ENCODE data around the gene SLC43A2. TPM values are rescaled to one million over a fixed set of nuclear protein-coding genes. Genes with fewer than 3 reads are reported as not detected.
"Not testable (repeated sequence)": the region's sequence is repeated elsewhere in the genome, so short reads cannot be mapped to it uniquely, and the experiment has no call there.

Gene SLC43A2
- total RNA-seq, result 27.0 TPM

- DNase-seq (ENCODE audit: low spot score), result peak; percentile 82
Measured at GRCh38 chr17:1627982-1628855, at the start of gene SLC43A2. Gene SLC43A2, minus strand, starts transcription at chr17:1628834. Its CDS starts 960 bp downstream, at chr17:1627874.

GRCh38 chr17:1676401-1676800, 47.8 kb upstream of the SLC43A2 start:
- no peak for DNase-seq (ENCODE audit: low spot score)

- no peak for DNase-seq (ENCODE audit: low spot score)
Measured at GRCh38 chr17:1673041-1673785, 44.6 kb upstream of the SLC43A2 start.

- DNase-seq (ENCODE audit: low spot score), result not testable (repeated sequence)
Measured at GRCh38 chr17:1663934-1664333, 35.3 kb upstream of the SLC43A2 start.

GRCh38 chr17:1661045-1661444, 32.4 kb upstream of the SLC43A2 start:
- DNase-seq (ENCODE audit: low spot score), result no peak

DNA sequence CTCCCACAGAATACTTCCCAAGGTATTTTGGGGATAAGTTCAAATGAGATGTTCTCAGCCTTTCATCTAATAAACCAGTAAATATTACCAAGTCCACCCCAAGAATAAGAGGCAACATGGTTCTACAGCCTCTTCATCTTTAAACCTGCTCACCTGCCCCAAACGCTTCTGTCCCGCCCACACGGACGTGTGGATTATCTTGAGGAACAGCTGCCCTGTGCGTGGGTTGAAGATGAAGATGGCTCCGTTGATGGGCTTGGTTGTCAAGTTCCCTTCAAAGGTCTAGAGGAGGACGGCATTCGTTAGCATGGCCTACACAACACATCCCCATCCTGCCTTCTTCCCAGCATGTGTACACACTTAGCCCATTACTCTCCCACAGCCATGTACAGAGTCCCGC, 29.5 kb upstream of the SLC43A2 start:
- DNase-seq (ENCODE audit: low spot score), result no peak

DNA sequence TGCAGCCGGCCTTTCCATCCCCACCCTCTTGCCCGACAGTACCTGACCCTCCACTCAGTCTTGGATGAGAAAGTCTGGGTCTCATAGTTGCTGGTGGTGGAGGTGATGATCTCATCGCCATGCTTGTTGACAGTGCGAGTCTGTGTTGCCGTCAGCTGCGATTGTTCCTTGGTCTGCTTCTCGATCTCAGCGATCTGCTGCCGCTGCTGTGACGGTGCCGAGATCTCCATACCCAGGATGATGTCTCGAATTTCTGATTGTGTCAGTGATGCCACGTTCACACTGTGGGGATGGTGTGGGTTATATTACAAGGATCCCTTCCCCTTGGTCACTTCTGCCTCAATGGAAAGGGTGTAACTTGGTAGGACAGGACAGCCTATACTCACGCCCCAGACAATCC, 25.1 kb upstream of the SLC43A2 start:
- no peak for DNase-seq (ENCODE audit: low spot score)

GRCh38 chr17:1652794-1653193, 24.2 kb upstream of the SLC43A2 start:
- not testable (repeated sequence) for DNase-seq (ENCODE audit: low spot score)

- no peak for DNase-seq (ENCODE audit: low spot score)
Measured at GRCh38 chr17:1651559-1651844, 22.9 kb upstream of the SLC43A2 start.

DNA sequence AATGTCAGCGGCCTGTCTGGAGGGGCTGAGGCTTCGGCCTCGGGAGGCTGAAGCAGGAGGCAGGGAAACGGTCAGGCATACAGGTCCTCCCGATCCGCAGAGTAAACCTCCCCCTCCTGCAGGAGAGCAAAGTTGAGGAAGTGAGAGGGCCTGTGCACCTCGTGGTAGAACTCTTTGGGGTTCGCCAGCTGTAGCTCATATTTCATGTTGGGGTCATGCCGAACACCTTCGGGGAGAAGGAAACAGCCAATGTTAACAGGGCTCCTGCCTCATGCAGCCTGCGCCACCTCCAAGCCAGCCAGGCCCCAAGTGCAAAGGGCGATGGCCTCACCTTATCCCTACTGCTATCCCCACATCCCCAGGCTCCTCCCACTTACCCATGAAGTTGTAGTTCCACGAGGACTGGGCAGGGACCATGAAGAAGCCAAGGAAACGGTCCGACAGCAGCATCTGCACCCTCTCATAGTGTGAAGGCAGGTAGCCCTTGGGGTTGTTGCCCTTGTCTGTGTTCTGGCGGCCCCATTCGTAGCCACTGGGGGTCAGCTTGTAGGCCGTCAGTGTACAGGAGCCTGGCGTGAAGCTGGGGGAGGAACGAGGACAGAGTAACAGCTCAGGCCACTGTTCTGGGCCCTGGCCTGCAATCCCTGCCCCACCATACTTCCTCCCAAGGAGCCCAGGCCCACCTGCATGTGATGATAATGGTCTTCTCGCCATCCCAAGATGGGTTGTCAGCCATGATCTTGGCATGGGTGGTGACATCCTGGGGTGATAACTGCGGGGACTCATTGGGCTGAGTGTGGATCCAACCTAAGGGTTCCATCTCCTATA, 22.3 kb upstream of the SLC43A2 start:
- no peak for DNase-seq (ENCODE audit: low spot score)

GRCh38 chr17:1649844-1650501, 21.3 kb upstream of the SLC43A2 start, which contains the start of gene RILP:
Gene RILP, minus strand, starts transcription at chr17:1649866. Its CDS starts 62 bp downstream, at chr17:1649804.
- peak; percentile 73 for DNase-seq (ENCODE audit: low spot score)

DNA sequence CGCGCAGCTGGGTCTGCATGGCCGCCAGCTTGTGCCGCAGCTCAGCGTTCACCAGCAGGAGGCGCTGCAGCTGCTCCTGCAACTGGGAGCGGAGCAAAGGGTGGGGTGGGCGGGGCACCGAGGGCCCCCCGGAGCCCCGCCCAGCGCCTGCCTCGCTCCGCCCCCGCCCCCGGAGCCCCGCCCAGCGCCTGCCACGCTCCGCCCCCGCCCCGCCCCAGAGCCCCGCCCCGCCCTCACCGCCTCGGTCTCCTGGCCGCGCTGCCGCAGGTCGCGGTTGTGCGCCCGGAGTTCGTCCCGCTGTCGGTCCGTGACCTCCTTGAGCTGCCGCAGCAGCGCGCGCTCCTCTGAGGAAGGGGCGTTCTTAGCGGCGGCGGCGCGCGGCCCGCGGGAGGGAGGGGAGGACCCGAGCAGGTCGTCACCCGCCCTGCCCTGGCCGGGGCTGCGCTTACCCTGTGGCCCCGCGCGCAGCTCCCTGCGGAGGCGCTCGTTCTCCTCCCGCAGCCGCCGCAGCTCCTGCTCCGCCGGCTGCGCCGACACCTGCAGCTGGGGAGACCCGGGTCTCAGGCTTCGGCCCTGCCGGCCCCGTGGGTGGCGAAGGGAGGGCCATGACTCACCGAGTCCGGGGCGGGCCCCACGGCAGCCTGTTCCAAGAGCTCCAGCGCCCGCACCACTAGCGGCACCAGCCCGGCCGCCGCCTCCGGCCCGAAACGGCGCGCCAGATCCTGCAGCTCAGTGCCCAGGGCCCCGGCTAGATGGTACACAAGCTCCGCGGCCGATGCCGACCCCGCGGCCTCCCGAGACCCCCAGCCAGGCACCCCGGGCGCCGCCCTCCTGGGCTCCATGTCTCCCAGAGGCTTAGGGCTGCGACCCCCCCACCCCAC, 20.6 kb upstream of the SLC43A2 start:
- peak; percentile 96 for DNase-seq (ENCODE audit: low spot score)

DNA sequence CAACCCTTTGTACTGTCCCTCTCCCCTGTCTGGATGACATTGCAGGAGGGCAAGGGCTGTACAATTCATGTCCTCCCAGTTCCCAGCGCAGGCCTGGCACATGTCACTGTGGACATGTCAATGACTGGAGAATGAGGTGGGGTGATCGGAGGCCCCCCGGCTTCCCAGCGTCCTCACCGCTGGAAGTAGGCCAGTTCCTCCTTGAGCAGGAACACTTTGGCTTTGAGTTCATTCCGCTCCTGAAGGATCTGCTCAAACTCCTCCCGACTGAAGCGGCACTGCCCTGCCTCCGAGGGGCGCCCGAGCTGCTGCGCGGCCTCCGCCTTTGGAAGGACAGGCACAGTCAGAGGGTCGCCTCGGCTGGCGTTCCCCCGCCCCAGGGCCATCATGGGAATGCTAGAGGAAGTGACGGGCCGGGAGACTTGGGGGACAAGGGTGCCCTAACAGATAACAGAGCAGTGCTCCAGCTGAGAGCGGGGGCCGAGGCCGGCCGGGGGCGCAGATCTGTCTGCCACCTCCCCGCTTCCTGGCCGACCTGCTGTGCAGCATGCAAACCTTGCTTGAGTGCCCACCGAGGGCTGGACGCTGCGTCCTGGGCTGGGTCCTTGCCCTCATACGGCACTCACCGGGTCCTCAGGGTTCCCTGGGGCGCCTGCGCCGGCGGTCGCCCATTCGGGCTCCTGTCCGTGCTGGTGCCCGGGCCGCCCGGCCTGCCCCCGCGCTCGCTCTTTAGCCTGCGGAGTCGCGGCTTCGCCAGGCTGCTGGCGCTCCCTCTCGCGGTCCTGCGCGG, 19.7 kb upstream of the SLC43A2 start:
- DNase-seq (ENCODE audit: low spot score), result peak; percentile 42

GRCh38 chr17:1647802-1648171, 19.2 kb upstream of the SLC43A2 start:
- no peak for DNase-seq (ENCODE audit: low spot score)

GRCh38 chr17:1646199-1646875, 17.7 kb upstream of the SLC43A2 start:
- DNase-seq (ENCODE audit: low spot score), result no peak

DNA sequence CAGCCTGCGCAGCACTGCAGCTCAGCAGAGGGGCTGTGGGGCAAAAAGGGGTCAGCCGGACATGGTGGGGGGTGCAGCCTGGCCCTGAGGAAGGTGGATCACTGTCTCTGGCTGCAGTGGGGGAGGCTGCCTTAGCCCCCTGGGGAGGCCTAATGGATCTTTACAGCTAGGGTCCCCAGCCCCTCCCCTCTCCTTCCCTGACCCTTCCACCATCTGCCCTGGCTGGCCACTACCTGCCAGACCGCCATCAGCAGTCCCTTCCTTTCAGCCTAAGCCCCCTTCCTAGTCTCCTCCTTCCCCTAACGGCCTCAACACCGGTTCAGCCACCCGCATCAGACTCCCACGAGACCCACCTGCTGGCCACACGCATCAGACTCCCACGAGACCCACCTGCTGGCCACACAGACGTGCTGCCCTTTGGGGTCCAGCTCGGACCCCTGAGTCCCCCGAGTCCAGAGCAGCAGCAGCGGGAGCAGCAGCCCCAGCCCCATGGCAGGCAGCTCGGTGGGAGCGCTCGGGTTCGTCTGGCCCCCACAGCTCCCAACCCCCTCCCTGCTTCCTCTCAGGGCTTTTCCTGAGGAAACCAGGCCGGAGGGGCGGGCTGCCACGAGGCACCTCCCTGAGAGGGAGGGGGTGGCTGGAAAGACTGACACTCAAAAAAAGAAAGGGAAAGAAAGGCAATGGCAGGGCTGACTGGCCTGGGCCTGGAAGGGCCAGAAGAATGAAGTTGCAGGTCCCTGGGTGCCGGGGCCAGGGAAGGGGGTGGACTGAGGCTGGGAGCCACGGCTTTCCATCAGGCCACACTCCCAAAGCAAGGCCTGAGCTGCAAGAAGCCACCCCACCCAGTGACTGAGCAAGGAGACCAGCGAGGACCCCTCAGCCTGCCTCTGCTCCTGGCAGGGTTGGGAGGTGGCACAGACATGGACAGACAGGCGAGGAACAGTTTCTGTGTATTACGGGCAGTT, 16.9 kb upstream of the SLC43A2 start, which contains the start of gene SCARF1:
Gene SCARF1, minus strand, starts transcription at position 526 of the 965 bp plus-strand sequence. Its CDS starts 35 bp downstream, at position 491.
- DNase-seq (ENCODE audit: low spot score), result no peak

GRCh38 chr17:1644493-1645206, 16.0 kb upstream of the SLC43A2 start:
- DNase-seq (ENCODE audit: low spot score), result no peak

All from mucosa of gallbladder (tissue), 1 donor.